ENCODE data around the gene CFAP92.
"Not testable (repeated sequence)": the region's sequence is repeated elsewhere in the genome, so short reads cannot be mapped to it uniquely, and the experiment has no call there.

Gene CFAP92

GRCh38 chr3:128870347-128870746, 123.5 kb downstream of the CFAP92 start:
- FAIRE-seq = no peak
- DNase-seq (ENCODE audit: low spot score) = no peak

- FAIRE-seq (no peak), DNase-seq (ENCODE audit: low spot score) (no peak)
These were observed 126.4 kb downstream of the CFAP92 start for GRCh38 chr3:128867200-128868125.

GRCh38 chr3:128864849-128865804, 128.7 kb downstream of the CFAP92 start:
- DNase-seq (ENCODE audit: low spot score); FAIRE-seq: not testable (repeated sequence)

- no peak for FAIRE-seq
- DNase-seq (ENCODE audit: low spot score) = no peak
These were observed 129.5 kb downstream of the CFAP92 start for GRCh38 chr3:128864351-128864811.

GRCh38 chr3:128863560-128863959, 130.3 kb downstream of the CFAP92 start:
- DNase-seq (ENCODE audit: low spot score) = no peak
- FAIRE-seq = no peak

GRCh38 chr3:128861491-128861890, 132.4 kb downstream of the CFAP92 start:
- no peak for FAIRE-seq
- no peak for DNase-seq (ENCODE audit: low spot score)

Measured in RCC 7860 (cell line).